ENCODE measurements around the gene KIAA1755.

Gene KIAA1755

DNA sequence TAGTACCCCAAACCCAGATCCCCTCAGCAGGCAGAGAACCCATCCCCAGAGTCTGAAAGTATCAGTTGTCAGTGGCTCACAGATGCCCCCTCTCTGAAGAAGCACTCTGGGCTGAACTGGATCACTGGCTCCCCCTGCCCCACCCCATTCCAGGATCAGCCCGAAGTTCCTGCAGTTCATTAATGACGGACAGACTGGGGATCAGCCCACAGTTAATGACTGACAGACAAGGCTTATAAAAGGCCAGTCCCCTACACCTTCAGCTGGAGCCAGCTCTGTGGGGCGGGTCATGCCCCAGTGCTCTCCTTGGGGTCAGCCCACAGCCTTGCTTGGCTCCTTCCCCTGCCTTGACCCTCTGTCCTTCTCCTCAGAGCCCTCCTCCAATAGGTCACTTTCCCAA, 21.7 kb downstream of the KIAA1755 start:
- FAIRE-seq: no peak

DNA sequence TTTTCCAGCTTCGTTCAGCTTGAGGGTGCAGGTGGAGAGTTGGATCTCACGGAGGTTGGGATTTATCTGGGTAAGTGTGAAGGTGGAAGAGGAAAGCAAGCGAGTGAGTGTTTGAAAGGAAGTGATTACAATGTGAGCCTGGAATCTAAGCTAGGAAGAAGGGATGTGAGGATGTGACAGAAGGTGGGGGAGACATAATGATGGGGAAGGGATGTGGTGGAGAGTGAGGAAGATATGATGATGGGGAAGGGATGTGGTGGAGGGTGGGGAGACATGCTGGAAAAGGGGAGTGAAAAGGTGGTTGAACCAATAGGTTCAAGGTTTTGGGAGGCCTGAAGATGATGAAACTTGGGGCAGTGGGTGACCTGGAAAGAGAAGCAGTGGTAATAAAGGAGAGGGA, 23.2 kb downstream of the KIAA1755 start:
- no peak for FAIRE-seq

DNA sequence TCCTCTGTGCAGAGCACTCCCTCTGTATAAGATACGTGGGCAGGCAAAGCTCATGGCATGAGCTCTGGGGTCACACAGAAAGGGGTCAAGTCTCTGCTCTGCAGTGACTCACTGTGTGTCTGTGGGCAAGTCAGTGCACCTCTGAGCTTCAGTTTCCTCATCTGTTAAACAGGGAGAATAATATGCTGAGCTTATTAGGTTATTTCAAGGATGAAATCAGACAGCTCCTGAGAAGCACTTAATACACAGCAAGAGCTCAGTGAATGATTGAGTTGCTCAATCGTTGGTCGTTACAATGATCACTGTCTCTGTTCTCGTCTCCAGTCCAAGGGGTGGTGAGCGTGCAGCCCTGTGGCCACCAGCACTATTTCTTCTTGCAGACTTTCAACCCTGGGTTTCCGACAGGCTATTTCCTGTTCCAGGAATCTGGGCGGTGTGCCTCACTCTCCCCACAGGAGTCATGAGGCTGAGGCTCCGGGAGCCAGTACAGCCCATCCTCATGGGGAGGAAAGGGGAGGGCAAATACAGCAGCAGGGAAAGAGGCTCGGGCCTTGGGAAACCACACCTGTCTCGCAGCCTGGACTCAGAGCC, 28.9 kb downstream of the KIAA1755 start:
- FAIRE-seq: no peak

DNA sequence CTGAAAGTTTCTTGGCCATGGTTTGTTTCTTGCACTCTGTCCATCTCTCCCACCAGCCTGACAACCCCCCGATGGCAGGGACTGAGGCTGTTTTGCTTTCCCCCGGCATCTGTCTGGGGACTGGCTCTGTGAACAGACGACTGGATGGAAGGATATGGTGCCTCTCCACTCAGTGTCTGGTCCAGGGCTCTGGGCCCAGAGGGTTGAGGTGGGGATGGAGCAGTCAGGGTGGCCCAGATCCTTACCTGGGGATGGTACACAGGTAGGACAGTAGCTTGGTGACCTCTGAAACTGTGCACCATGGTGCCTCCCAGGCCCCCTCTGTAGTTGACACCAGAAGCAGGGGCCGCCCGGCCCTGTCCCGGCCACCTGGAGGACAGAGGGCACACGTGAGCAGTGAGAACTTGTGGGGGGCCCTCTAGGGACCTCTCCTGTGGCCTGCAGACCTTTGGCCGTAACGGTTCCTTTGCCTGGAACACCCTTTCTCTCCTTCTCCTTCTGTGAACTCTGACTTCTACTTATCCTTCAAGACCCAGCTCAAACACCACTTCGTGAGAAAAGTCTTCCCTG, 29.5 kb downstream of the KIAA1755 start:
- no peak for FAIRE-seq

DNA sequence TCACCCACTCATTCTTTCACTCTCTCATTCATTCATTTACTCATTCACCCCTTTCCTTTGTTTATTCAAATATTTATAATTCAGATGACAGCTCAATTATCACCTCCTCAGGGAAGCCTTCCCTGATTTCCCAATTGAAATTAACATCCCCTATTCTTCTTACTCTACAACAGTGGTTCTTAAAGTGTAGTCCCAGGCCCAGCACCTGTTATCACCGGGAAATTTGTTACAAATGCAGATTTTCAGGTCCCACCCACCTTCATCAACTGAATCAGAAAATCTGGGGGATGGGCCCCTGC, 30.3 kb downstream of the KIAA1755 start:
- FAIRE-seq: no peak

DNA sequence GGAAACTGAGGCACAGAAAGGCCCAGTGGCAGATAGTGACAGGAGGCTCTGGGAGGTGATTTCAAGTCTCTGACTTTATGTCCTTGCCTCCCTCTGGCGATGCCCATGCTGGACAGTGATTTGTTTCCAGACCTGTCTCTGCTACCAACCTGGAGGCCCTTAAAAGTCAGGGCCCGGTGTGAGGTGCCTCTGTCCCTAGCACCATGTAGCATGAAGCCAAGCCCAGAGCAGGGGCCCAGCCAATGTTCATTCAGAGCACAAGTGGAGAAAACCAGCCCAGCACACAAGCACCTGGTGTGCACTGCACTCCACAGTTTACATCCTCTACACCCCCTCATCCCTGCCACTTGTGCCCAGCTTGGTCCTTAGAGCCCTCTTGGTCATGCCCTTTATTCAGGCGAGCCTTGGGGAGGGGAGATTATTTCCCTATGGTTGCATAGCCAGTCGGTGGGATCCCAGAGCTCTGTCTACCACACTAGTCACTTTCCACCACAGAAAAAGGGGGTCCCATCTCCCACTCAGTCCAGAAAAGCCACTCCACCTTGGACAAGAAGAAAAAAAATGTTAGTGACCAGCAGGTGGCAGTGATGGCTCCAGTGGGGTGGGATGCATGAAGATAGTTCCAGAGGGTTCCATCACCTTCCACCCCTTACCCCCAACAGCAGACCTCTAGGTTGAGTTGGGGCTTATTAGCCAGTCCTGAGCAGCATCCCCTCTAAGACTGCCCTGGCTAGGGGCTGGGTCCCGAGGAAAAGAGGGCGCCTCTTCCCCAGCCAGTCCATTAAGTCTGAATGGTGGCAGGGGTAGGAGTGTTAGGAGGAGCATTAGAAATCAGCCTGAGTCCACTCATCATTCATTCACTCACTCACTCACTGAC, 30.9 kb downstream of the KIAA1755 start:
- FAIRE-seq: no peak

DNA sequence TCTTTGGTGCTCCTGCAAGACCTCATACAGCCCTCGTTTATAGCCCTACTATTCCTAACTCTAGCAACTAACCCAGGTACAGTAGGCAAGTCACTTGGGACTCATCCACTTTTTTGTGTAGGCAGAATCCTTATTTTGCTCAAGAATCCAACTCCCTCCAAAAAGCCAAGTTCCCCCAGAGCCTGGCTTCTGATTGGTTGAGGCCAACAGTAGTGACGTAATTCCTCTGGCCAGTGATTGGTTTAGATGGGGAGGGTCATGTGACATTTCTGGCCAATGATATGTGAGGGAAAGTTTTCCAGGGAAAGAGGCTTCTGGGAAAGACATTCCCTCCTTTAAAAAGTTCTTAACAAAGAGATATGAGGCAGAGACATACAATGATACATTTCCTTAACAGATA, 32.1 kb downstream of the KIAA1755 start:
- no peak for FAIRE-seq

DNA sequence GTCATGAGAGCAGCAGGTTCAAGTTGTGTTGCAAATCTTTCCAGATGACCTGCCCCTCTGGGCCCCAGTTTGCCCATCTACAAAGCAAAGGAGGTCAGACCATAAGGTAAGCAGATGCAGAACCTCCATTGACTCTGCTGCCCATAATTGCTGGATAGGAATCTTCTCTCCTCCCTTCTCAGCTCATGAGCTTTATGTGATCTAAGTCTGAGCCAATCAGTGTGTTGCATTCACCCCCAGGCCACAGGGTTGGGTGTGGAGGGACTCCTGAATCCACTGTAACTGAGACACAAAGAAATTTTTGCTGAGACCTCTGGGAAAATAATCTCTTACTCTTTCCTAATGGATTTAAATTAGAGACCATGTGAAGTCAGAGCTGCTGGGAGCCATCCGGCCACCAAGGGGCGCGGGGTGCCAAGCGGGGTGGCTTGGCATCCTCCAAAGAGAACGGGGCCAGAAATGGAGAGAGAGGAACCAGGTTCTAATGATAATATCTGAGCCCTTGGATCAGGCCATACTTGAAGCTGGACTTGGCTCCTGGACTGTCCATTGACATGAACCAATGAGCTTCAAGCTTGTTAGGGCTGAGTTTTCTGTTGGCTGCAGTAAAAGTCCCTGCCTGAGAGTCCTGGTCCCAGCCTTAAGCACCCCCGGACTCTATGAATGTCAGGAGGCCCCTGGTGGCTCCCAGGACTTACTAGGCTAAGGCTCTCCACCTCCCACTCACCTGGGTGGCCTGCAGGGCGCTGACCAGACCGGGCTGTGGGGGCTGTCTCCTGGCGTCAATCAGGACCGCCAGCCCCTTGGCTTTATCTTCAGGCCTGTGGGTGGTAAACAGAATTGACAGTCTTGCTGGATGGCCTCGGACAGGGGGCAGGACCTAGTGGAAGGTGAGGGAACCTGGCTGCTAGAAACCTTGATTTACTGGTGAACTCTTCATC, 32.8 kb downstream of the KIAA1755 start:
- FAIRE-seq: no peak

DNA sequence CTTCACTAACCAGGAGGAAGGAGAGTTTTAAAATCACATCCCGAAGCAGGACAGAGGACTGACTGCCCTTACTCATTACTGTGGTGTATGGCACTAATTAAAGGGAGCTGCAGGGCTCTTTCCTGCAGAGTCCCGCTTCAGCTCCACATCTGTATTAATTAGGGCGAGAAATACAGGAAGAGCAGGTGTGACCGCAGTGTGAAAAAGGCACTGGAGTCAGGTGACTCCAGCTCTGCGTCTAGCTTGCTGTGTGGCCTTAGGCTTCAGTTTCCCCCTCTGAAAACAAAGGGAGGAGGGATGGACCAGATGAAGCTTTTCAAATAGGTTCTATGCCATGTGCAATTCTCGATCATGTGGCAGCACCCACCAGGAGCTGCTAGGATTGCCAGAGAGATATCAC, 34.0 kb downstream of the KIAA1755 start:
- no peak for FAIRE-seq

DNA sequence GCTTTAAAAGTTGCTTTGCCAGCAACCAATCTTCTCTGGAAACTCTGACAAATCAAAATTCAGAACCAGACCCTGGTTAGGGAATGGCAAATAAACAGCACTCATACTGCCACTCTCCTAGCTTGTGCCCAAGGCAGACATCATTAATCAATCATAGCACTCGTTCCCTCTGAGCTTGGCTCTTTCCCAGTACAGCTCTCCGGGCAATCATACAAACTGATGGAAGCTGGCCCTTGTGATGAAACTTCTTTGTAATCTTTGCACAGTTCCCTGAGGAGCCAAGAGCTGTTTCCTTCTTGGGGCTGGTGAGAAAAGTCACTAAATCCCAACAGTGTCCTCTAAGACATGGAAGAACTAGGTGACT, 34.7 kb downstream of the KIAA1755 start:
- FAIRE-seq: no peak

DNA sequence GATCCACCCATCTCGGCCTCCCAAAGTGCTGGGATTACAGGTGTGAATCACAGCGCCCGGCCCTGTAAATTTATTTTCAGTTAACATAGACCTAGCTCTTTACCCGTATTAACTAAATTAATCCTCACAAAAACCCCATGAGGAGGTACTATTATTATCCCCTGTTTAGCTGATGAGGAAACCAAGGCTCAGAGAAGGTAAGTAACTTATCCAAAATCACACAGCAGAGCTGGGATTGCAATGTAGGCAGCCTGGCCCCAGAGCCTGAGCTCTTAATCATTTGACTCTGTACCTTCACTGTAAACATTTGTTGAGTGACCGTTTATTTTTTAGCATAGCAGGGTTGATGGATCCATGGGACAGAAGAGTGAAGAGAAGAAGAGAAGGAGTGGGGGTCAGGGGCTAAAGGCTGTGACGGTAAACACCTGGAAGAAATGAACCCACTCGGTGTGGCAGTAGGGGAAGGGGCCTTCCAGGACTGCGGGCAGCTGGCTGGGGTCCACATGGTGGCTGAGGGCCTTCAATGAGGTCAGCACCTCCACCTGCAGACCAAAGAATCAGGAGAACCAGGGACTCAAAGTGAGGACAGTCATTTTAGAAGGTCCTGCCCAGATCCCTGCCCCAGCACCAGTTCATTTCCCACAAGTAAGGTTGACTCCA, 35.2 kb downstream of the KIAA1755 start:
- no peak for FAIRE-seq

DNA sequence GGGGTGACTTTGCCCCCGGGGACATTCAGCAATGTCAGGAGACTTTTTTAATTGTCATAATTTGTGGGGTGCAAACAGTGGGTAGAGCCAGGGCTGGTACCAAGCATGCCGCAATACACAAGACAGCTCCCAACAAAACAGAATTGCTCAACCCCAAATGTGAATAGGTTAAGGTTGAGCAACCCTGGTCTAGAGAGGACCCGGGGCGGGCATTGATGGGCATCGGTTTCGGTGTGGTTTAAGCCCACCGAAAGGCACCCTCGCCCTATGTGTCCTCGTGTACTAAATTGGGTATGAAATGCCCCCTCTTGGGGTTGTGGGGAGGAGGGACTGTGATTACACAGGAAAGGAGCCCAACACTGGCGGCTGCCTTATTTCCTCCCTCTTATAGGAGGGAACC, 36.0 kb downstream of the KIAA1755 start:
- FAIRE-seq: no peak

DNA sequence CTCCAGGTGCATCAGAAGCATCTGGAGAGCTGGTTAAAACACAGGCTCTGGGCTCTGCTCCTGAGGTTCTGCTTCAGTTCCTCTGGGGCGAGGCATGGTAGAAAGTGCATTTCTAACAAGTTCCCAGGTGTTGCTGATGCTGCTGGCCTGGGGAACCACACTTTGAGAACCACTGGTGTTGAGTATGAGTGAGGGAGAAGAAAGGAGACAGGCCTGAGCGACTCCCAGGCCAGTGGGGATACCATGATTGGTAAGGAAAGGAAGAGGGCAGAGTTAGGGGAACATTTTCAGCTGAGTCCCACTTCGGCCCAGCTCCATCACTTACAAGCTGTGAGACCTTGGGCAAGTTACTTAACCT, 36.8 kb downstream of the KIAA1755 start:
- no peak for FAIRE-seq

DNA sequence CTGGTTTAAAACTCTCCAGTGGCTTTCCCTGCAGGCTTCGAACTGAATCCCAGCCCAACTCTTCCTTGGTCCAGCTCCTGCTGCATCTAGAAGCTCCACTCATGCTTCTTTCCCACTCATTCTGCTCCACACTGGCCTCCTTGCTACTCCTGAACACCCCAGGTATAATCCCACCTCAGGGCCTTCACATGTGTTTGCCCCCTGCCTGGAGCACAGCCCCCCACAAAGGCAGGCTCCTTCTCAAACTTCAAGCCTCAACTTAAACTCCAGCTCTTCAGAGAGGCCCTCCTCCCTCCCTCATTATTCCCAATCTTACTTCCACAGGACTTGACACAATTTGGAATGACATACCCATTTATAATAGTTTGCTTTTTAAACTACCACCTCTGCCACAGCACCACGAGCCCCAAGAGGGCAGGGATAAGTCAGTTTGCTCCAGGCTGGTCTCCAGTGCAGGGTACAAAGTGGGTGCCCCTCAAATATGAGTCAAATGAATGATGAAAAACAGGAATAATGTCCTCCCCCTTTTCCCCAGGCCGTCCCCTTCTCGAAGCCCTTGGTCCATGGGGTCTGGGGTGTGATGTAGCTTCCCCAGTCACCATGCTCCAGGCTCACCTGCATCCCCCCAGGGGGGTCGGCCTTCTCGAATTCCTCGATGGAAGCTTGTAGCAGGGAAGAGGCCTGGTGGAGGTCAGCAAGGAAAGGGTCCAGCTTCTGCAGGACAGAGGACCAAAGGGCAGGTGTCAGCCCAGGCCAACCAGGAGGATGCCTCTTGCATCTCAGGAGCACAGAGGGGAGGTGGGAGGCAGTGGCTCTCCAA, 37.4 kb downstream of the KIAA1755 start:
- no peak for FAIRE-seq

DNA sequence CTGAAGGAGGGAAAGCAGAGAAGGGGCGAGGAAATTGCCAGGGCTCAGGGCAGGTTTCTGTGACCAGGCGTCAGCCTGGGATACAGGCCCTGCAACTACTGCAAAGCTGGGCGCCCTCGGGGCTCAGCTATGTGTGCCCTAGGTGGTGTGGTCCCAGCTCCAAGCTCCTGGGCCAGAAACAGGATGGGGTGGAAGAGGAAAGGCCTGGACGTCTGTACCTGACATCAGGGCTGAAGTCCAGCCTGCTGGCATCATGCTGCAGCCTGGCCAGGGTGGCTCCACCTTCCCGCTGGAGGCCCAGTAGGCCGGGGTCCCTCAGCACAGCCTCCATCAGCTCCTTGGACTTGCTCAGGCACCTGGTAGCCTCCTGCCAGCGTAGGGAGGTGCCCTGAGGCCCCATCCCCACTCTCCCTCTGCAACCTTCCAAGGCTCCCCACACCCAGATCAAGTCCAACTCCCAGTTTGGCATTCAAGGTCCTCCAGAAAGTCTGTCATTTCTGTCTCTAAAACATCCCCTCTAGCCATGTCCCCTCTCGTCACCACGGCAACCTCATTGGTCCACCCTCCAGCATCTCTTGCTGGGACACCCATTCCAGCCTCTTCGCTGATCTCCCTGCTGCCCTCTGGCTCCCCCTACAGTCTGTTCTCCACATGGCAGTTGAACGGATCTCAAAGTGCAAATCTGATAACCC, 38.2 kb downstream of the KIAA1755 start:
- no peak for FAIRE-seq

DNA sequence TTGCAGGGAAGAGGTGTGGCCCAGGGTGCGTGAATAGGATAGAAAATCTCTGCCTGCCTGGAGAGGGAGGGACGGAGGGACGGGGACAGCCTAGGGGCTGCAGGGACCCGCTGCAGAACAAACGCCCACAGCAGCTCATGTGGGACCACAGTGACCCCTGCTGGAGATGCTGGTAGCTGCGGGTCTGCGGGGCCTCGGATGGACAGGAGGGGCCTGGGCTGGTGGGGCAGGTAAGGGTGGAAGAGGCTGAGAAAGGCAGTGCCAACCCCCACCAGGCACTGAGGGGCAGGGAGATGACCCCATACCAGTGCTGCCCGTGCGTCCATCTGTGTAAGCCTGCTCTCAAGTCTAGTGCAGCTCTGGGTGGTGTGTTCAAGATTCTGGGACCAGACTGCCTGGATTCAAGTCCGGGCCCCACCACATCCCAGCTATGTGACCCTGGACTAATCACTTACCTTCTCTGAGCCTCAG, 39.4 kb downstream of the KIAA1755 start:
- FAIRE-seq: no peak

DNA sequence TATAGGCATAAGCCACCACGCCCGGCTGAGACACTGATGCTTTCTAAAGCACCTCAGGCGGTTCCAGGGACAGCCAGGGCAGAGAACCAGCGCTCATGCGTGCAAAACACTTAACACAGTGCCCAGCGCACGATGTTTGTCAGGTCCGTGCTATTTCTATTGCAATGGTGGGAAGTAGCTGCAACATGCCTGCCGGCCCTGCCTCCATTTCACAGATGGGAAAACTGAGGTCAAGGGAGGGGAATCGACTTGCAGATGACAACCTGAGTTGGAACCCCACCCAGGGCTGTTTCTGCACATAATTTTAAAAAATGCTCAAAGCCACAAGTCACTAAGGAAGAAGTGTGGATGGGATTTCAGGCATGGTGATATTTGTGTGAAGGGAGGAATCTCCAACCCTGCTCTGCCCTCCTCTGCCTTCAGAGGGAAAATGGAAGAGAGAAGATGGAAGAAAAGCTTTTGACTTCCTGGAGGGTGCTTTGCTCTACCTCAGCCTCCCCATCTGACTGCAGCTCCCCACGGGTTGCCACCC, 39.9 kb downstream of the KIAA1755 start:
- no peak for FAIRE-seq

DNA sequence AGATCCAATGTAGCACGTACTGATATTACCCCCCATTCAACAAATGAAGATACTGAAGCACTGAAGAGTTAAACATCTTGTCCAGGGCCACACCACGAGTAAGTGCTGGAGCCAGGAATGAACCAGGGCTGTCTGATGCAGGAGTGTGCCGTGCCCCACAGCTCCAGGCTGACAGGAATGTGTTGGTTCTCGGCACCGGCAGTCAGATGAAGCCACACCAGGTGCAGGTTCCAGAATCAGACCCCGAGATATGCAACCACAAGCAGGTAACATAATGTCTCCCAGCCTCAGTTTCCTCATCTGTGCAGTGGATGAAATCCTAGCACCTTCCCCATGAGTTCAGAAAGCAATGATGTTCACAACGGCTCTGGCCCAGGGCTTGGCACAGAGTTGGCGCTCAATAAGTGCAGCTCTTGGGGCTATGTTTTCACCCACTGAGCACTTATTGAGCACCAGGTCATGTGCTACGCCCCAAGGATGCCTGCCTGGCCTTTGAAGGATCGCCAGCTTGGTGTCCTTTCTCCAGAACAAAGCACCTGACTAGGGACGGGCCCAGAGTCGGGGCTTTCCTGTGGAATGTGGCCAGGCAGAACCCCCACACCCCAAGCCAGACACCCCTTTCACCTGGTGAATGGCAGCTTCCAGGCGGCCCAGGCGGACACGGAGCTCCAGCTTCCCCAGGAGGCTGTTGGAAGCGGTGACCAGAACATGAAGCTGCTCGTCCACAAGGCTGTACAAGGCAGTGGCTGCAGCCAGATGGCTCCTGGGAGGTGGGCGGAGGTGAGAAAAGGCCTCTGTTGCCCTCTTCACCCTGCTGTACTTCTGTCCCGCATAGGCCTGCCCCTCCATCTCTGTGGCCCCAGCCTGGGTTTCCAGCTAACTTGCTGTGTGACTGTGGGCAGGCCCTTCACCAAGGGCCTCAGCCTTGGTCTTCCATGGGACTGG, 41.3 kb downstream of the KIAA1755 start:
- FAIRE-seq: no peak

DNA sequence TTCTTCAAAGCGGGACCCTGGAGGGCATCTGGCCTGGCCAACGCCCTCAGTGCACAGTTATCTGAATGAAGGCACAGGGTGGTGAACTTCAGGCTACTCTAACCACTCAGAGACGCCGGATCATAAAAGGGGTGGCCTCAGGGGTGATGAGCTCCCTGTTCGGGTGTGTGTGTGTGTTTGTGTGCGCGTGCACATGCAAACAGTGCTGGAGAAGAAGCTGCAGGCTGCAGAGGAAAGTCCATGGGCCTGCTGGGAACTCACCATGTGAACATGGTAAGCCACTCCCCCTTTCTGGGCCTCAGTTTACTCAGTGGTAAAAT, 42.0 kb downstream of the KIAA1755 start:
- FAIRE-seq: no peak
